K562 treated with DMSO at 1 percent for 4 hours (cell line): ENCODE data around the gene VPS18. TPM values are rescaled to one million over a fixed set of nuclear protein-coding genes. Genes with fewer than 3 reads are reported as not detected.

Source experiments
- total RNA-seq: library from RNA; unstranded; fragments of 300-600 nt; gene quantifications from 2 replicates; pipeline ENCODE4 v1.2.3, GENCODE V29; 2022; ENCODE audit not compliant: insufficient read depth

The VPS18 gene
- total RNA-seq, result 23.5 and 27.1 TPM in 2 replicates

DNA sequence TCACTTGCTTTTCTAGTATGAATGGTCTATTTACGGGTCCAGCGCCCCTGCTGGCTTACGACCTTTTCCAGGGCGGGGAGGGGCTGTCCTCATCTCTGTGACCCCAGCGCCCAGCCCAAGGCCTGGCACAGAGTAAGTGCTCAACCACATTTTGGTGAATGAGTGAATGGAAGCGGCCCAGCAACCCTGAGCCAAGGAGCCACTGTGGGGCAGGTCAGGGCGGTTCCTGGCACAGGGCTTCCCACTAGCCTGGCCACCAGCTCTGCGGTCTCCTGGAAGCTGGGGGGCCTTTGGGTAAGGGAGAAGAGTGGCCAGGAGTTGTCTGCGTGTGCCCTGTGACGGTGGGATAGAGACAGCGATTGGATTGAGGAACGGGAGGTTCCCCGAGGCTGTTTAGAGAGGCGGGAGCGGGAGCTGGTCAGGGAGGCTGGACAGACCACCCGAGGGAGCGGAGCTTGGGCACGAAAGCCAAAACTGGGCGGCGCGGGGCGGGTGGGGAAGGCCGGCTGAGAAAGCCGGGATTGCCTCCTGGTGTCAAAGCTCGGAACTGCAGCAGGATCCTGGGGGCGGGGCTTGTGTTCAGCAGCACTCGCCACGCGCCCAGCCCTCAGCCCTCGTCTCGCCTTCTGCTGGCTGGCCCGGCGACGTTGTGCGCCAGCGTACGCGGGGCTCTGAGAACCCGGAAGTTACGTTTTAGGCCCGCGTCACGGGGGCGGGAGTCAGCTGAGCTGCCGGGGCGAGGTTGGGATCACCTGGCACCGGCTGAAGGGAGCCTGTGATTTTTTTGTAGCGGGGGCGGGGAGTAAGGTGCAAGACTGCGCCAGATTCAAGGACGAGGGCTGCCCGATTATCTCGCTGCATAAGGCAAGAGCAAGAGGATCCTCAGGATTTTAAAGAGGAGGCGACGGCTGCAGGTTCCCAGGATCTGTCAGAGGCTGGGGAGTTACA, at the start of gene VPS18:
VPS18 (plus strand) TSS at position 718 of the 948 bp plus-strand sequence. CDS start 319 bp downstream, outside the sequence.

DNA sequence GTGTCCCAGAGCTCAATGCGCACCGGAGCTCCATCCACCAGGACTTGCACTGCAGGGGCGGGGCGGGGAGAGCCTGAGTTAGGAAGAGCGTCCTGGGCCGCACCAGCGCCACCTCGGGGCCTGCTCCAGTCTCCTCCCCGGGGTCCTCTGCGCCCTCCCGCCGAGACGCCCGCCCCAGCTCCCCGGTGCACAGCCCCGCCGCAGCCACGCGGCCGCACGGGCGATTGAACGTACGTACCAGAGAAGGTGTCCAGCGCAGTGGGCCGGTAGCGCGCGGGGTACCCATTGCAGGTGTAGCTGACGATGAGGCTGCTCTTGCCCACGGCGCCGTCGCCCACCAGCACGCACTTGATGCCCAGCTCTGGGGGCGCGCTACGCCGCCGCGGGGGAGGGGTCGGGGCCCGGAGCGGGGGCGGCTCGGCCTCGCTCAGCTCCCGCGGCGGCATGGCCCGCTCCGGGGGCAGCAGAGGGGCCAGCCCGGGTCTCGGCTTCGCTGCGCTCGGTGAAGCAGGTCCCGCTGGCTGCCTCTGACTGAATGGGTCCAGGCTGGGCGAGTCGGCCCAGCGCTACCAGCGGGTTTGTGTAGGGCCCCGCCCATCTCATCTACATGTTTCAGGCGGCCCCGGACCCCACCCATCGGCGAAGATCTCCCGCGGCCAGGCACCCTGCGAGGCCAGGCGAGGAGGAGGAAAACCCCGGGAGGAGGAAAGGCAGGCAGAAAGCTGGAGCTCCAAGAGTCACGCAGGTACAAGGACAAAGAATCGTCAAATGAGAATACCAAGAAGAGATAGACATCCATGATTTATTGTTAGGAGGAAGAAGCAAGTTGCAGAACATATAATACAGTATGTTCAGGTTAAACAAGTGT, 20.3 kb upstream of the VPS18 start, which contains the start of gene RHOV:
RHOV (minus strand) TSS at position 541 of the 868 bp plus-strand sequence; CDS start at position 446, 95 bp downstream.

DNA sequence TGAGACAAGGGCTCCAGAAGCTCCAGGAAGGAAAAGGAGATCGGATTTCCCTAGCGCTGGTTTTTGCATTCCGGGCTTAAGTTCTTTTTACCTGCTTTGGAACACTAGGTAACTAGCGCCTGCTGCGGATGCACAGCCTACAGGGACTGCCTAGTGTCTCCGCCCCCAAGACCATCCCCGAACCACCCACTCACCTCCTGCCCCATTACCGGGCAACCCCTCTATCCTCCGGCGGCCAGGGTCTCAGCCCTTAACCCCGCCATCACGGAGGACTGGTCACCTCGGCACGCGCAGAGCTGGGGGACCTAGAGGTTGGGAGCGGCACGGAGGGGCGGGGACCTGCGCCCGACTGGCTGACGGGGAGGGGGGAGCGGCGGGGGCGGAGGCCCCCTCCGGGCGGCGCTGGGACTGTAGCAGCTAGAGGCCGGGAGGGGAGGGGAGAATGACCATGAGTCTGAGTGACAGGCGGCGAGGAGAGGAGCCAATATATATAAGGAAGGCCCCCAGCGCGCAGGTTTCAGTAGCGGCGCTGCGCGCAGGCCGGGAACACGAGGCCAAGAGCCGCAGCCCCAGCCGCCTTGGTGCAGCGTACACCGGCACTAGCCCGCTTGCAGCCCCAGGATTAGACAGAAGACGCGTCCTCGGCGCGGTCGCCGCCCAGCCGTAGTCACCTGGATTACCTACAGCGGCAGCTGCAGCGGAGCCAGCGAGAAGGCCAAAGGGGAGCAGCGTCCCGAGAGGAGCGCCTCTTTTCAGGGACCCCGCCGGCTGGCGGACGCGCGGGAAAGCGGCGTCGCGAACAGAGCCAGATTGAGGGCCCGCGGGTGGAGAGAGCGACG, 34.8 kb downstream of the VPS18 start, which contains the start of gene DLL4:
DLL4 (plus strand) TSS at position 520 of the 839 bp plus-strand sequence. CDS start 329 bp downstream, outside the sequence.

GRCh38 chr15:40952901-40953712, 58.9 kb downstream of the VPS18 start, which contains the start of gene CHAC1:
TSS of gene CHAC1 (plus strand) at chr15:40953471. CDS start at chr15:40953584, 113 bp downstream.

Other genes with a start within 250 kb of the VPS18 start
- 37.2 and 40.7 TPM in 2 replicates for gene RAD51, start 199.3 kb upstream of the VPS18 start, total RNA-seq
- 36.0 and 37.0 TPM in 2 replicates for gene RMDN3, start 139.2 kb upstream of the VPS18 start, total RNA-seq
- gene GCHFR, start 130.4 kb upstream of the VPS18 start, total RNA-seq, result 54.7 and 68.4 TPM in 2 replicates
- gene C15orf62, start 124.5 kb upstream of the VPS18 start, total RNA-seq, result 4.8 and 6.5 TPM in 2 replicates
- 34.3 and 39.0 TPM in 2 replicates for gene ZFYVE19, start 87.4 kb upstream of the VPS18 start, total RNA-seq
- gene DNAJC17, start 87.0 kb upstream of the VPS18 start, total RNA-seq, result 6.8 and 16.4 TPM in 2 replicates
- not detected in 2 replicates for gene PPP1R14D, start 65.7 kb upstream of the VPS18 start, total RNA-seq
- 3.9 and 7.4 TPM in 2 replicates for gene SPINT1, start 50.4 kb upstream of the VPS18 start, total RNA-seq
- 0.76 and 2.1 TPM in 2 replicates for gene RHOV, start 20.2 kb upstream of the VPS18 start, total RNA-seq
- 0.57 and 0.99 TPM in 2 replicates for gene DLL4, start 34.9 kb downstream of the VPS18 start, total RNA-seq
- 68.8 and 72.6 TPM in 2 replicates for gene CHAC1, start 59.0 kb downstream of the VPS18 start, total RNA-seq
- 10.7 and 13.9 TPM in 2 replicates for gene INO80, start 221.8 kb downstream of the VPS18 start, total RNA-seq